Measurements from ENCODE around the gene DCHS2. TPM values are rescaled to one million over a fixed set of nuclear protein-coding genes. Genes with fewer than 3 reads are reported as not detected.

Gene DCHS2
- total RNA-seq, 6 donors from 2014 or later, result 0.20 to 1.1 (median 0.80) TPM; not detected in 2

DNA sequence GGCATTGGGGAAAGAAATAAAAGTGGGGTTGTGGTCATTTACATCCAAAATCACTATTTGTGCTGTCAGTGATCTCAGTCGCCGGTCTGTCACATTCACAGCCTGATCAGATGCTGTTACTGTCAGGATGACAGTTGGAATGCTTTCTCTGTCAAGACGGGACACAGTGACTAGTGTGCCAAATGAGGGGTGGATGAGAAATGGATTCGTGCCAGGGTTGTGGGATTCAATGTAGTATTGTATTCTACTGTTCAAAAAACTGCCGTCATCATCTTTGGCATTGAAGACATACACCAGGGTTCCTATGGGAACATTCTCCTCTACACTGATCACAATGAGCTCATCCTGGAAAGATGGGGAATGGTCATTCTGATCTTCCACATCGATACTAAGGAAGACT is 171.1 kb downstream of the DCHS2 start:
- WGBS, 2 donors, result 65 to 66% methylated on average over 6 of the region's 6 CpGs
- ATAC-seq (ENCODE audit: low FRiP score in 2 of 2) (no peak), DNase-seq (no peak)
- Histone ChIP-seq H3K27me3 (no peaks in the 10 kb centered on the region), H3K36me3 (no peaks in the 10 kb centered on the region), H3K9me3 (peaks cover 0 to 4% (median 0%) of the 10 kb centered on the region in 4 donors), H3K4me1 (no peaks in the 10 kb centered on the region), H3K4me3 (no peak overlapping the region), H3K27ac (no peak overlapping the region)
- no peak for TF ChIP-seq EP300 (IDR thresholded peaks at IDR 0.05)

DNA sequence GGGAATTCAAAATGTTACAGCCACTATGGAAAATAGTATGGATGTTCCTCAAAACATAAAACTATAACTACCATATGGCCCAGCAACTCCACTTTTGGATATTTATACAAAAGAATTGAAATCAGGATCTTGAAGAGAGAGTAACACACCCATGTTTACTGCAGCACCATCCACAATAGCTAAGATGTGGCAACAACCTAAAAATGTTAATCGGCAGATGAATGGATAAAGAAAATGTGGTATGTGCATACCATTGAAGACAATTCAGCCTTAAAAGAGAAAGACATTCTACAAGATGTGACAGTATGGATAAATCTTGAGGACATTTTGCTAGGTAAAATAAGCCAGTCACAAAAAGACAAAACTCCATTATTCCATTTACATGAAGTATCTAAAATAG is 171.9 kb downstream of the DCHS2 start:
- WGBS, 2 donors, result 91 to 92% methylated on average over 1 of the region's 1 CpG

DNA sequence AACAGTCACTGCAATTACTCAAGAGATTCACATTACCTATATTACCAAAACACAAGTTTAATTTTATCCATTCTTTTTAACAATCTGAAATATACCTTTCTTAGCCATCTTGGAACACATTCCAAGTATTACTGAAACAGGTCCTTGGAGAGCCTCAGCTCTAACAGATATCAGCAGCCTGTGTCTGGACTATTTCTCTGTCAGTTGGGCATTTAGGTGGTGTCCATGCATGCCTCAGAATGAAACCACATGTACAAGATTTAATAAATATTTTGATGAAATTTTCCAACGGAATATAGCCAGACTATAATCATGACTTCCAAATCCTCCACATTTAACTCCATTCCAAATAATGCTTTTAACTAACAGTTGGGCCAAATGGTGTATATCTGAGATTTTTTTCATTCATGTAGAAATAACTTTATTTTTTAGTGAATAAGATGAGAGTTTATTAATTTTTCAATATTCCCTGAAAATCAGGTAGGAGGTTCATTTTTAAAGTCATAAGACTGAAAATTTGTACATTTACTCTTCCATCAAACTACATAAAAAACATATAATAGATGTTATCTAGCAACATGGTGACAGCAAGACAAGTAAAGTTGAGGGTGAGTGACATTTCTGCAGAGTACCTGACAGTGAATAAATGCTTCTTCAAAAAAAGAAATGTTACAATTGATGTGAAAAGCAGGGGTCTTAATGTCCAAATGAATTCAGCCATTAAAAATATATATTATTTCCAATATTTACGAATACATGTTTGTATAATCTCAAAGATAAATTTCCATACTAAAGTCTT is 174.2 kb downstream of the DCHS2 start:
- WGBS, 2 donors, result 81 to 82% methylated on average over 2 of the region's 2 CpGs
- Histone ChIP-seq H3K4me3 (no peak overlapping the region), H3K27ac (no peak overlapping the region), H3K4me1 (no peaks in the 10 kb centered on the region), H3K9me3 (peaks cover 0 to 4% (median 0%) of the 10 kb centered on the region in 4 donors), H3K27me3 (no peaks in the 10 kb centered on the region), H3K36me3 (no peaks in the 10 kb centered on the region)
- ATAC-seq (ENCODE audit: low FRiP score in 2 of 2) (no peak), DNase-seq (no peak)
- TF ChIP-seq POLR2AphosphoS5 (IDR thresholded peaks at IDR 0.05) (no peak), EP300 (IDR thresholded peaks at IDR 0.05) (no peak), POLR2A (IDR thresholded peaks at IDR 0.05) (no peak)
- TF ChIP-seq, protein P1, sequence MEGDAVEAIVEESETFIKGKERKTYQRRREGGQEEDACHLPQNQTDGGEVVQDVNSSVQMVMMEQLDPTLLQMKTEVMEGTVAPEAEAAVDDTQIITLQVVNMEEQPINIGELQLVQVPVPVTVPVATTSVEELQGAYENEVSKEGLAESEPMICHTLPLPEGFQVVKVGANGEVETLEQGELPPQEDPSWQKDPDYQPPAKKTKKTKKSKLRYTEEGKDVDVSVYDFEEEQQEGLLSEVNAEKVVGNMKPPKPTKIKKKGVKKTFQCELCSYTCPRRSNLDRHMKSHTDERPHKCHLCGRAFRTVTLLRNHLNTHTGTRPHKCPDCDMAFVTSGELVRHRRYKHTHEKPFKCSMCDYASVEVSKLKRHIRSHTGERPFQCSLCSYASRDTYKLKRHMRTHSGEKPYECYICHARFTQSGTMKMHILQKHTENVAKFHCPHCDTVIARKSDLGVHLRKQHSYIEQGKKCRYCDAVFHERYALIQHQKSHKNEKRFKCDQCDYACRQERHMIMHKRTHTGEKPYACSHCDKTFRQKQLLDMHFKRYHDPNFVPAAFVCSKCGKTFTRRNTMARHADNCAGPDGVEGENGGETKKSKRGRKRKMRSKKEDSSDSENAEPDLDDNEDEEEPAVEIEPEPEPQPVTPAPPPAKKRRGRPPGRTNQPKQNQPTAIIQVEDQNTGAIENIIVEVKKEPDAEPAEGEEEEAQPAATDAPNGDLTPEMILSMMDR (IDR thresholded peaks at IDR 0.05), result no peak

More for the DNA sequence above, 171.9 kb downstream of the DCHS2 start:
- Histone ChIP-seq H3K36me3 (no peaks in the 10 kb centered on the region), H3K27me3 (no peaks in the 10 kb centered on the region), H3K27ac (no peak overlapping the region), H3K4me3 (no peak overlapping the region), H3K4me1 (no peaks in the 10 kb centered on the region), H3K9me3 (peaks cover 0 to 4% (median 0%) of the 10 kb centered on the region in 4 donors)
- TF ChIP-seq EP300 (IDR thresholded peaks at IDR 0.05), result no peak
- no peak for TF ChIP-seq POLR2AphosphoS5 (IDR thresholded peaks at IDR 0.05)
- TF ChIP-seq POLR2A (IDR thresholded peaks at IDR 0.05), result no peak
- TF ChIP-seq, protein P1 (IDR thresholded peaks at IDR 0.05), result no peak
- no peak for DNase-seq
- ATAC-seq (ENCODE audit: low FRiP score in 2 of 2), result no peak

DNA sequence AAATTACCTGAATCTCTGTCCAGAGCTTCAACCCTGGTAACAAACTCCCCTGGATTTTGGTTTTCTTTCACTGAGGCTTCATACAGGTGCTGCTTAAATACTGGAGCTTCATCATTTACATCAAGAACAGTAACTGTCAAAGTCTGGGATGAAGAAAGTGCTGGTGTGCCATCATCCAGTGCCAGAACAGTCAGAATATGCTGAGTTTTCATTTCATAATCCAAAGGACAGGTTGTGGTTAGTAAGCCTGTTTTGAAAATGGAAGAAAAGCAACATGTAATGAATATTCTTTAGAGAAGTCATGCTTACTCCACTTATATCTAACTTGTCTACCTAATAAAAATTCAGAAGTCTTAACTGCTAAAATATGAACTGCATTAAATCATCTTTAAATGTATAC is 175.9 kb downstream of the DCHS2 start:
- H3K36me3 ChIP-seq, result no peaks in the 10 kb centered on the region
- peaks cover 0 to 4% (median 0%) of the 10 kb centered on the region in 4 donors for H3K9me3 ChIP-seq
- H3K27me3 ChIP-seq, result no peaks in the 10 kb centered on the region
- no peak overlapping the region for H3K4me3 ChIP-seq
- TF ChIP-seq, protein P1 (IDR thresholded peaks at IDR 0.05), result no peak
- no peak for TF ChIP-seq POLR2AphosphoS5 (IDR thresholded peaks at IDR 0.05)
- TF ChIP-seq EP300 (IDR thresholded peaks at IDR 0.05), result no peak
- no peak for TF ChIP-seq POLR2A (IDR thresholded peaks at IDR 0.05)
- DNase-seq (no peak), ATAC-seq (ENCODE audit: low FRiP score in 2 of 2) (no peak)
- H3K4me1 ChIP-seq, result no peaks in the 10 kb centered on the region
- H3K27ac ChIP-seq, result no peak overlapping the region

DNA sequence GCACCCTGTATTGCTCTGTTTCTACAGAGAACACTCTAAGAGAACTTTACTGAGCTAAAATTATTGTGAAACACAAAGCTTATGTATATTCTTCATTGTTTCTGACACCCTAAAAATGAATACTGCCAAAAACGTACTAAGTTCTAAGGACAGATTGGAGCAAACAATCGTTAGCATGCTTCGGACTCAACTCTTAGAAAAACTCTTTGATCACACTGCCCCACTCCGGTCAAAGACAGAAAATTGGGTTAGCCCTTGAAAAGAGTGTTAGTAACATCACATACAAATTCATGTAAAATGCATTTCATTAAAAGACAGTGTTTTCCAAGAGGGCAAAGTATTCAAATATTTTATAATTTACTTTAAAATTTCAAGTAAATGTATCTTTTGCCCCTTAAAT is 177.4 kb downstream of the DCHS2 start:
- Histone ChIP-seq H3K27ac (no peak overlapping the region), H3K4me1 (no peaks in the 10 kb centered on the region), H3K27me3 (no peaks in the 10 kb centered on the region), H3K9me3 (peaks cover 0 to 4% (median 0%) of the 10 kb centered on the region in 4 donors), H3K4me3 (no peak overlapping the region), H3K36me3 (no peaks in the 10 kb centered on the region)
- 42 to 47% methylated on average over 4 of the region's 4 CpGs for WGBS, 2 donors
- DNase-seq, result no peak
- ATAC-seq (ENCODE audit: low FRiP score in 2 of 2), result no peak
- no peak for TF ChIP-seq POLR2A (IDR thresholded peaks at IDR 0.05)
- TF ChIP-seq, protein P1 (IDR thresholded peaks at IDR 0.05), result peak in 2 of 6 experiments; percentile 22 to 27
